SK-N-SH treated with all-trans-retinoic acid at 6 μM for 48 hours (cell line): Measurements from ENCODE around the gene LUC7L.

ENCODE experiments used
- ATAC-seq: fragments of 200-7000 bp; cut with Tn5 transposase; 3 replicates; pipeline ENCODE4 v1.9.1; 2020; ENCODE audit warnings: mild to moderate bottlenecking, moderate library complexity
- ARNTL ChIP-seq: fragments of 450-650 bp; formaldehyde crosslinking; IDR thresholded peaks from 2 replicates; pipeline ENCODE4 v1.5.0; 2020; ENCODE audit warnings: low read depth, mild to moderate bottlenecking, moderate library complexity, borderline replicate concordance
- CREB5 ChIP-seq: fragments of 250-450 bp; sonication (Bioruptor Pico); IDR thresholded peaks from 2 replicates; pipeline ENCODE4 v1.5.1; 2020; ENCODE audit warnings: low read depth, mild to moderate bottlenecking, moderate library complexity
- CSDC2 ChIP-seq: fragments of 250-450 bp; sonication (Bioruptor Pico); IDR thresholded peaks from 2 replicates; pipeline ENCODE4 v1.5.0; 2020; ENCODE audit warnings: mild to moderate bottlenecking, moderate library complexity
- CSRNP3 ChIP-seq: fragments of 250-450 bp; sonication (Bioruptor Pico); IDR thresholded peaks from 2 replicates; pipeline ENCODE4 v1.5.1; 2021; ENCODE audit warnings: mild to moderate bottlenecking, moderate library complexity
- ESRRG ChIP-seq: fragments of 250-450 bp; sonication (Bioruptor Pico); IDR thresholded peaks from 2 replicates; pipeline ENCODE4 v1.6.1; 2021; ENCODE audit warnings: mild to moderate bottlenecking
- ISL1 ChIP-seq: fragments of 250-450 bp; sonication (Bioruptor Pico); IDR thresholded peaks from 2 replicates; pipeline ENCODE4 v2.1.2; 2022; ENCODE audit warnings: mild to moderate bottlenecking, moderate library complexity
- OSR1 ChIP-seq: fragments of 250-450 bp; sonication (Bioruptor Pico); IDR thresholded peaks from 2 replicates; pipeline ENCODE4 v1.8.0; 2022; ENCODE audit warnings: moderate library complexity, mild to moderate bottlenecking, inconsistent platforms
- PATZ1 ChIP-seq: fragments of 250-450 bp; sonication (Bioruptor Pico); IDR thresholded peaks from 2 replicates; pipeline ENCODE4 v1.8.0; 2020; ENCODE audit warnings: mild to moderate bottlenecking, moderate library complexity, borderline replicate concordance
- POU6F1 ChIP-seq: fragments of 250-450 bp; sonication (Bioruptor Pico); IDR thresholded peaks from 2 replicates; pipeline ENCODE4 v1.8.0; 2021; ENCODE audit warnings: low read depth, mild to moderate bottlenecking, moderate library complexity, borderline replicate concordance
- PPARA ChIP-seq: fragments of 250-450 bp; sonication (Bioruptor Pico); IDR thresholded peaks from 2 replicates; pipeline ENCODE4 v1.5.0; 2020; ENCODE audit warnings: mild to moderate bottlenecking, borderline replicate concordance
- RARB ChIP-seq: fragments of 250-450 bp; sonication (Bioruptor Pico); IDR thresholded peaks from 2 replicates; pipeline ENCODE4 v1.8.0; 2021; ENCODE audit warnings: mild to moderate bottlenecking, moderate library complexity
- SNAI2 ChIP-seq: fragments of 250-450 bp; sonication (Bioruptor Pico); IDR thresholded peaks from 2 replicates; pipeline ENCODE4 v1.5.0; 2020; ENCODE audit warnings: mild to moderate bottlenecking, moderate library complexity
- TCF4 ChIP-seq: fragments of 250-450 bp; sonication (Bioruptor Pico); IDR thresholded peaks from 2 replicates; pipeline ENCODE4 v1.8.0; 2021; ENCODE audit warnings: mild to moderate bottlenecking, moderate library complexity, borderline replicate concordance
- TOX ChIP-seq: fragments of 250-450 bp; sonication (Bioruptor Pico); IDR thresholded peaks from 2 replicates; pipeline ENCODE4 v1.8.0; 2021; ENCODE audit warnings: mild to moderate bottlenecking, moderate library complexity, borderline replicate concordance
- TSHZ2 ChIP-seq: fragments of 250-450 bp; sonication (Bioruptor Pico); IDR thresholded peaks from 2 replicates; pipeline ENCODE4 v1.5.0; 2020; ENCODE audit warnings: mild to moderate bottlenecking, moderate library complexity
- ZC3H10 ChIP-seq: fragments of 250-450 bp; sonication (Bioruptor Pico); IDR thresholded peaks from 2 replicates; pipeline ENCODE4 v1.5.1; 2021; ENCODE audit warnings: mild to moderate bottlenecking, moderate library complexity
- ZFP30 ChIP-seq: fragments of 450-650 bp; formaldehyde crosslinking; IDR thresholded peaks from 2 replicates; pipeline ENCODE4 v1.5.0; 2022; ENCODE audit warnings: mild to moderate bottlenecking, moderate library complexity
- ZNF565 ChIP-seq: fragments of 450-650 bp; formaldehyde crosslinking; conservative IDR thresholded peaks from 2 replicates; pipeline ENCODE4 v1.5.0; 2020; ENCODE audit warnings: low read depth, mild to moderate bottlenecking, moderate library complexity
- ZNF70 ChIP-seq: fragments of 450-650 bp; formaldehyde crosslinking; IDR thresholded peaks from 2 replicates; pipeline ENCODE4 v1.5.0; 2020; ENCODE audit warnings: mild to moderate bottlenecking, moderate library complexity
- ZNF8 ChIP-seq: fragments of 450-650 bp; formaldehyde crosslinking; IDR thresholded peaks from 2 replicates; pipeline ENCODE4 v1.5.0; 2020; ENCODE audit warnings: mild to moderate bottlenecking, moderate library complexity

Gene LUC7L

GRCh38 chr16:266258-267164 lies 37.3 kb upstream of the LUC7L start:
- no peak for TF ChIP-seq TSHZ2
- no peak for TF ChIP-seq ISL1 (CRISPR knock-in tag)
- no peak for TF ChIP-seq TOX (CRISPR knock-in tag)
- peak; percentile 9 for ATAC-seq

- TF ChIP-seq OSR1 (CRISPR knock-in tag) (no peak), ISL1 (CRISPR knock-in tag) (no peak), POU6F1 (no peak), SNAI2 (CRISPR knock-in tag) (no peak), PPARA (CRISPR knock-in tag) (no peak), ZNF8 (CRISPR knock-in tag) (no peak), ZNF70 (CRISPR knock-in tag) (no peak), ZFP30 (no peak), CSDC2 (CRISPR knock-in tag) (no peak), TSHZ2 (no peak), CREB5 (CRISPR knock-in tag) (no peak), PATZ1 (CRISPR knock-in tag) (no peak), ZC3H10 (CRISPR knock-in tag) (no peak)
- 0 out of 3 replicates have a peak, but pooled peaks have one; percentile 5 for ATAC-seq
These were observed 36.5 kb upstream of the LUC7L start for GRCh38 chr16:265711-266110.

- no peak for ATAC-seq
- TF ChIP-seq TSHZ2 (no peak), TCF4 (CRISPR knock-in tag) (no peak), CSDC2 (CRISPR knock-in tag) (no peak), RARB (no peak), ARNTL (CRISPR knock-in tag) (no peak), ZNF70 (CRISPR knock-in tag) (no peak), ZNF565 (CRISPR knock-in tag) (no peak), PPARA (CRISPR knock-in tag) (no peak), ESRRG (CRISPR knock-in tag) (no peak), CSRNP3 (CRISPR knock-in tag) (no peak), OSR1 (CRISPR knock-in tag) (no peak), ZC3H10 (CRISPR knock-in tag) (no peak)
These were observed 35.8 kb upstream of the LUC7L start for GRCh38 chr16:265002-265529.
